Measurements from ENCODE around the gene HNRNPA3.

HNRNPA3 gene

DNA sequence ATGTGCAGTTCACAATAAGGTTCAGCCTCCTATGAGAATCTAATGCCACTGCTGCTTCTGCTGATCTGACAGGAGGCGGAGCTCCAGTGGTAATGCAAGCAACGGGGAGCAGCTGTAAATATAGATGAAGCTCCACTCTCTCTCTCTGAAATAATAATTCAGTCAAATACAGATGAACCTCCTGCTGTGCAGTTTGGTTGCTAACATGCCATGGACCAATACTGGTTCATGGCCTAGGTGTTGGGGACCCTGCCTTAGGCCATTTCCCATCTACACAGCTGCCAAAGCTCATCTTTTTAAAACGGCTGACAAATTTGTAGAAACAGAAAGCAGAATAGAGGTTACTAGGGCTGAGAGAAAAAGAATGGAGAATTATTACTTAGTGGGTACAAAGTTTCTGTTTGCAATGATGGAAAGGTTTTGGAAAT, 10.7 kb upstream of the HNRNPA3 start:
- TF ChIP-seq FOXM1 (IDR thresholded peaks at IDR 0.05; ENCODE audit: borderline replicate concordance, low read depth) (no peak), TAF1 (IDR thresholded peaks at IDR 0.05; ENCODE audit: low read depth) (no peak), NFIC (IDR thresholded peaks at IDR 0.05) (no peak), TCF12 (IDR thresholded peaks at IDR 0.05; ENCODE audit: low read depth) (no peak), TEAD4 (IDR thresholded peaks at IDR 0.05) (no peak), CREB1 (IDR thresholded peaks at IDR 0.05; ENCODE audit: low read depth) (no peak), ZBTB7A (IDR thresholded peaks at IDR 0.05; ENCODE audit: low read depth) (no peak), EP300 (IDR thresholded peaks at IDR 0.05; ENCODE audit: borderline replicate concordance) (no peak), CEBPB (IDR thresholded peaks at IDR 0.05) (no peak), EGR1 (IDR thresholded peaks at IDR 0.05) (no peak), YY1 (IDR thresholded peaks at IDR 0.05; ENCODE audit: low read depth) (no peak), RAD21 (IDR thresholded peaks at IDR 0.05; ENCODE audit: low read depth) (no peak)
- TF ChIP-seq, protein P1, sequence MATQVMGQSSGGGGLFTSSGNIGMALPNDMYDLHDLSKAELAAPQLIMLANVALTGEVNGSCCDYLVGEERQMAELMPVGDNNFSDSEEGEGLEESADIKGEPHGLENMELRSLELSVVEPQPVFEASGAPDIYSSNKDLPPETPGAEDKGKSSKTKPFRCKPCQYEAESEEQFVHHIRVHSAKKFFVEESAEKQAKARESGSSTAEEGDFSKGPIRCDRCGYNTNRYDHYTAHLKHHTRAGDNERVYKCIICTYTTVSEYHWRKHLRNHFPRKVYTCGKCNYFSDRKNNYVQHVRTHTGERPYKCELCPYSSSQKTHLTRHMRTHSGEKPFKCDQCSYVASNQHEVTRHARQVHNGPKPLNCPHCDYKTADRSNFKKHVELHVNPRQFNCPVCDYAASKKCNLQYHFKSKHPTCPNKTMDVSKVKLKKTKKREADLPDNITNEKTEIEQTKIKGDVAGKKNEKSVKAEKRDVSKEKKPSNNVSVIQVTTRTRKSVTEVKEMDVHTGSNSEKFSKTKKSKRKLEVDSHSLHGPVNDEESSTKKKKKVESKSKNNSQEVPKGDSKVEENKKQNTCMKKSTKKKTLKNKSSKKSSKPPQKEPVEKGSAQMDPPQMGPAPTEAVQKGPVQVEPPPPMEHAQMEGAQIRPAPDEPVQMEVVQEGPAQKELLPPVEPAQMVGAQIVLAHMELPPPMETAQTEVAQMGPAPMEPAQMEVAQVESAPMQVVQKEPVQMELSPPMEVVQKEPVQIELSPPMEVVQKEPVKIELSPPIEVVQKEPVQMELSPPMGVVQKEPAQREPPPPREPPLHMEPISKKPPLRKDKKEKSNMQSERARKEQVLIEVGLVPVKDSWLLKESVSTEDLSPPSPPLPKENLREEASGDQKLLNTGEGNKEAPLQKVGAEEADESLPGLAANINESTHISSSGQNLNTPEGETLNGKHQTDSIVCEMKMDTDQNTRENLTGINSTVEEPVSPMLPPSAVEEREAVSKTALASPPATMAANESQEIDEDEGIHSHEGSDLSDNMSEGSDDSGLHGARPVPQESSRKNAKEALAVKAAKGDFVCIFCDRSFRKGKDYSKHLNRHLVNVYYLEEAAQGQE (IDR thresholded peaks at IDR 0.05; ENCODE audit: low read depth): no peak
- TF ChIP-seq, protein P2, sequence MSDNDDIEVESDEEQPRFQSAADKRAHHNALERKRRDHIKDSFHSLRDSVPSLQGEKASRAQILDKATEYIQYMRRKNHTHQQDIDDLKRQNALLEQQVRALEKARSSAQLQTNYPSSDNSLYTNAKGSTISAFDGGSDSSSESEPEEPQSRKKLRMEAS (IDR thresholded peaks at IDR 0.05): no peak
- TF ChIP-seq, protein P3, sequence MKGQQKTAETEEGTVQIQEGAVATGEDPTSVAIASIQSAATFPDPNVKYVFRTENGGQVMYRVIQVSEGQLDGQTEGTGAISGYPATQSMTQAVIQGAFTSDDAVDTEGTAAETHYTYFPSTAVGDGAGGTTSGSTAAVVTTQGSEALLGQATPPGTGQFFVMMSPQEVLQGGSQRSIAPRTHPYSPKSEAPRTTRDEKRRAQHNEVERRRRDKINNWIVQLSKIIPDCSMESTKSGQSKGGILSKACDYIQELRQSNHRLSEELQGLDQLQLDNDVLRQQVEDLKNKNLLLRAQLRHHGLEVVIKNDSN (IDR thresholded peaks at IDR 0.05): no peak

DNA sequence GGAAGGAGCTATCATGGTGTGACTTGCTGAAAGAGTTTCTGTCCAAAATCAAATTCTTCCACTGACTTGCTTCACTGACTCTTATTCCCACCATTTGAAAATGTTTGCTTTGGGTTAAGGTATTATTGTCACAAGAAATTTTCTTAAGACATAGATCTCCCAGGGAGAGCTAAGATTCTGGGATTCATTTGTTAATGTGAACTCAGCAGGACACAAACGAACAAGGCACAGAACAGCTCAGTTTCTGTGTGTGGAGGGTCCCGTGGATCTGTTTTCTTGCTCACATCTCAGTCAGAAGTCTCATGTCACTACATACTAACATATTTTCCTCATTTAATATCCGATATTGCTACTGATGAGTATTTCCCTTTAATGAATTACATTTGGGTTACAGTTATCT, 8.2 kb upstream of the HNRNPA3 start:
- TF ChIP-seq TEAD4 (IDR thresholded peaks at IDR 0.05) (no peak), FOXM1 (IDR thresholded peaks at IDR 0.05; ENCODE audit: borderline replicate concordance, low read depth) (no peak), TAF1 (IDR thresholded peaks at IDR 0.05; ENCODE audit: low read depth) (no peak), EGR1 (IDR thresholded peaks at IDR 0.05) (no peak), TCF12 (IDR thresholded peaks at IDR 0.05; ENCODE audit: low read depth) (no peak), CEBPB (IDR thresholded peaks at IDR 0.05) (no peak), RAD21 (IDR thresholded peaks at IDR 0.05; ENCODE audit: low read depth) (no peak), CREB1 (IDR thresholded peaks at IDR 0.05; ENCODE audit: low read depth) (no peak)

DNA sequence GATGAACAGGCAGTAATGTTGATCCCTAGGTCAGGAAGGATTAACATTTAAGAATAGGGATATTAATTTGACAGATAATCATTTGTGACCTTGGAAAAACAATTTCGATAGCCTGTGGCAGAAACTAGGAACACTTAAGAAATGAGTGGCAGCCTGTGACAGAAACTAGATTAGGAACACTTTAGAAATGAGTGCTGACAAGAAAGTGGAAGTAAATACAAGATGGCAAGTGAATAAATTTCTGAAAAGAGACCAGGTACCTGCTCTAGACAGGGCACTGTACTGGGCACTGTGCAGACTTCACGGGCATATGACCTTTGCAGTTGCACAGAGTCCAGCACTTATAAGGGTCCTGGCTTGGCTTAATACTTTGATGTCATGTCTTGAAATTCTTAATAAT, 5.5 kb upstream of the HNRNPA3 start:
- TF ChIP-seq CREB1 (IDR thresholded peaks at IDR 0.05; ENCODE audit: low read depth) (no peak), YY1 (IDR thresholded peaks at IDR 0.05; ENCODE audit: low read depth) (no peak), EP300 (IDR thresholded peaks at IDR 0.05; ENCODE audit: borderline replicate concordance) (no peak), EGR1 (IDR thresholded peaks at IDR 0.05) (no peak), TCF12 (IDR thresholded peaks at IDR 0.05; ENCODE audit: low read depth) (no peak), TAF1 (IDR thresholded peaks at IDR 0.05; ENCODE audit: low read depth) (no peak), NFIC (IDR thresholded peaks at IDR 0.05) (no peak), ZBTB7A (IDR thresholded peaks at IDR 0.05; ENCODE audit: low read depth) (no peak), CEBPB (IDR thresholded peaks at IDR 0.05) (no peak), TEAD4 (IDR thresholded peaks at IDR 0.05) (no peak), RAD21 (IDR thresholded peaks at IDR 0.05; ENCODE audit: low read depth) (no peak), FOXM1 (IDR thresholded peaks at IDR 0.05; ENCODE audit: borderline replicate concordance, low read depth) (no peak)
- TF ChIP-seq, protein P1 (IDR thresholded peaks at IDR 0.05; ENCODE audit: low read depth): no peak
- TF ChIP-seq, protein P3 (IDR thresholded peaks at IDR 0.05): no peak
- TF ChIP-seq, protein P2 (IDR thresholded peaks at IDR 0.05): no peak

DNA sequence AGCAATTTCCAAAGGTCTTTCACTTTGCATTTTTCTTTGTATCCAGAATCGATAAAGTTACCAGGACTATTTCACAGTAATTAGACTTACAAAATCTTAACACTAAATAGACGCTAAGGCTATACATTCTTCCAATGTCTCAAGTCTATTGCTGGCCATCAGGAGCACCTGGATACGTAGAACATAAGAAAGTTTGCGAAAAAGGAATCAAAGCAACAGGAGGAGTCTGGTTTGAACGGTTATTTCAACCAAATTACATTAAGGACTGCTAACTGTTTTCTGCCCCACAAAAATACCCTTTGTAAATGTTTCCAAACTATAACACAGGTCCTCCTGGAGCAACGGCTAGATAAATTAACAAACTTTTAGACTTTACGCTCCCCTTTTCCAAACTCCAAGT, 1.4 kb upstream of the HNRNPA3 start:
- TF ChIP-seq, protein P2 (IDR thresholded peaks at IDR 0.05): no peak
- no peak for TF ChIP-seq TEAD4 (IDR thresholded peaks at IDR 0.05)
- no peak for TF ChIP-seq EGR1 (IDR thresholded peaks at IDR 0.05)
- TF ChIP-seq EP300 (IDR thresholded peaks at IDR 0.05; ENCODE audit: borderline replicate concordance): no peak
- no peak for TF ChIP-seq YY1 (IDR thresholded peaks at IDR 0.05; ENCODE audit: low read depth)
- TF ChIP-seq CREB1 (IDR thresholded peaks at IDR 0.05; ENCODE audit: low read depth): no peak
- TF ChIP-seq, protein P1 (IDR thresholded peaks at IDR 0.05; ENCODE audit: low read depth): no peak
- no peak for TF ChIP-seq RAD21 (IDR thresholded peaks at IDR 0.05; ENCODE audit: low read depth)
- TF ChIP-seq ZBTB7A (IDR thresholded peaks at IDR 0.05; ENCODE audit: low read depth): no peak
- TF ChIP-seq CEBPB (IDR thresholded peaks at IDR 0.05): no peak
- no peak for TF ChIP-seq NFIC (IDR thresholded peaks at IDR 0.05)
- TF ChIP-seq, protein P3 (IDR thresholded peaks at IDR 0.05): no peak
- TF ChIP-seq TCF12 (IDR thresholded peaks at IDR 0.05; ENCODE audit: low read depth): no peak
- no peak for TF ChIP-seq FOXM1 (IDR thresholded peaks at IDR 0.05; ENCODE audit: borderline replicate concordance, low read depth)
- TF ChIP-seq TAF1 (IDR thresholded peaks at IDR 0.05; ENCODE audit: low read depth): no peak
